ENCODE measurements around the gene ECE2.

The ECE2 gene

GRCh38 chr3:184295771-184296170, 19.9 kb downstream of the ECE2 start:
- no peak for TF ChIP-seq Cebpa-rat (IDR thresholded peaks at IDR 0.05)
- Histone ChIP-seq H3K4me1 (peaks cover 9 to 18% (median 16%) of the 10 kb centered on the region in 10 experiments), H3K36me3 (peaks cover 2 to 11% (median 8%) of the 10 kb centered on the region in 11 experiments), H3K4me2 (no peak overlapping the region), H3K4me3 (no peak overlapping the region), H3K27me3 (no peaks in the 10 kb centered on the region), H3K9ac (no peak overlapping the region), H3K27ac (no peak overlapping the region), H3K9me3 (replicated peaks in 1 of 11) (no peaks in the 10 kb centered on the region), H4K20me1 (peaks cover 6 to 16% (median 14%) of the 10 kb centered on the region in 11 experiments; a peak in 18 of 22 replicates)

GRCh38 chr3:184296616-184297015, 20.8 kb downstream of the ECE2 start:
- Histone ChIP-seq H3K4me1 (peaks cover 13 to 24% (median 22%) of the 10 kb centered on the region in 10 experiments), H3K9ac (no peak overlapping the region)
- TF ChIP-seq Cebpa-rat (IDR thresholded peaks at IDR 0.05): no peak

GRCh38 chr3:184298759-184299487, 23.1 kb downstream of the ECE2 start, which contains the start of gene PSMD2:
TSS of gene PSMD2 (plus strand) at chr3:184299241. CDS start at chr3:184299267, 26 bp downstream.
- H4K20me1 ChIP-seq: peaks cover 6 to 48% (median 44%) of the 10 kb centered on the region in 11 experiments; a peak in 20 of 22 replicates
- no peaks in the 10 kb centered on the region for H3K27me3 ChIP-seq
- H3K9ac ChIP-seq: peak within 1 kb of the TSS; percentile 82 to 98 (median 93)
- H3K4me2 ChIP-seq: peak within 1 kb of the TSS; percentile 88 to 99 (median 92)
- peak within 1 kb of the TSS; percentile 77 to 98 (median 86) for H3K4me3 ChIP-seq
- TF ChIP-seq Cebpa-rat (IDR thresholded peaks at IDR 0.05): no peak
- H3K36me3 ChIP-seq: peaks cover 34 to 42% (median 39%) of the 10 kb centered on the region in 11 experiments
- peak within 1 kb of the TSS; percentile 67 to 93 (median 83) for H3K27ac ChIP-seq
- peaks cover 13 to 27% (median 22%) of the 10 kb centered on the region in 10 experiments for H3K4me1 ChIP-seq
- H3K9me3 ChIP-seq (replicated peaks in 1 of 11): no peaks in the 10 kb centered on the region

More at GRCh38 chr3:184296616-184297015, 20.8 kb downstream of the ECE2 start:
- H3K4me3 ChIP-seq: no peak overlapping the region
- H4K20me1 ChIP-seq: peaks cover 6 to 25% (median 22%) of the 10 kb centered on the region in 11 experiments; a peak in 19 of 22 replicates
- no peak overlapping the region for H3K27ac ChIP-seq
- H3K27me3 ChIP-seq: no peaks in the 10 kb centered on the region
- H3K4me2 ChIP-seq: no peak overlapping the region
- peaks cover 10 to 19% (median 16%) of the 10 kb centered on the region in 11 experiments for H3K36me3 ChIP-seq
- H3K9me3 ChIP-seq (replicated peaks in 1 of 11): no peaks in the 10 kb centered on the region

GRCh38 chr3:184299488-184300377, 23.9 kb downstream of the ECE2 start:
- no peaks in the 10 kb centered on the region for H3K27me3 ChIP-seq
- peak overlapping the region; percentile 88 to 99 (median 92) for H3K4me2 ChIP-seq
- peaks cover 42 to 50% (median 47%) of the 10 kb centered on the region in 11 experiments for H3K36me3 ChIP-seq
- peak overlapping the region; percentile 67 to 93 (median 83) for H3K27ac ChIP-seq
- H4K20me1 ChIP-seq: peaks cover 6 to 56% (median 52%) of the 10 kb centered on the region in 11 experiments; a peak in 20 of 22 replicates
- no peaks in the 10 kb centered on the region for H3K9me3 ChIP-seq (replicated peaks in 1 of 11)
- peak overlapping the region; percentile 82 to 98 (median 93) for H3K9ac ChIP-seq
- H3K4me3 ChIP-seq: peak overlapping the region; percentile 77 to 98 (median 86)
- H3K4me1 ChIP-seq: peaks cover 13 to 27% (median 22%) of the 10 kb centered on the region in 10 experiments
- no peak for TF ChIP-seq Cebpa-rat (IDR thresholded peaks at IDR 0.05)

GRCh38 chr3:184300378-184300720, 24.5 kb downstream of the ECE2 start:
- H3K4me3 ChIP-seq: peak overlapping the region; percentile 77 to 98 (median 86)
- TF ChIP-seq Cebpa-rat (IDR thresholded peaks at IDR 0.05): no peak
- H3K4me1 ChIP-seq: peaks cover 13 to 27% (median 22%) of the 10 kb centered on the region in 10 experiments
- H3K36me3 ChIP-seq: peaks cover 48 to 56% (median 53%) of the 10 kb centered on the region in 11 experiments
- no peaks in the 10 kb centered on the region for H3K9me3 ChIP-seq (replicated peaks in 1 of 11)
- H3K9ac ChIP-seq: peak overlapping the region; percentile 82 to 98 (median 93)
- peak overlapping the region; percentile 88 to 99 (median 92) for H3K4me2 ChIP-seq
- peaks cover 6 to 62% (median 54%) of the 10 kb centered on the region in 11 experiments; a peak in 20 of 22 replicates for H4K20me1 ChIP-seq
- H3K27ac ChIP-seq: peak overlapping the region in 4 of 11 experiments; percentile 73 to 93 (median 83); a peak in 8 of 22 replicates
- no peaks in the 10 kb centered on the region for H3K27me3 ChIP-seq

GRCh38 chr3:184305577-184305976, 29.8 kb downstream of the ECE2 start:
- Histone ChIP-seq H3K36me3 (peaks cover 87 to 98% (median 94%) of the 10 kb centered on the region in 11 experiments), H3K27ac (no peak overlapping the region), H3K9ac (no peak overlapping the region), H3K4me2 (no peak overlapping the region), H3K9me3 (replicated peaks in 1 of 11) (no peaks in the 10 kb centered on the region), H3K27me3 (no peaks in the 10 kb centered on the region), H4K20me1 (peaks cover 0 to 83% (median 64%) of the 10 kb centered on the region in 11 experiments; a peak in 20 of 22 replicates), H3K4me1 (peaks cover 4 to 15% (median 8%) of the 10 kb centered on the region in 10 experiments), H3K4me3 (no peak overlapping the region)
- TF ChIP-seq Cebpa-rat (IDR thresholded peaks at IDR 0.05): no peak

- no peak overlapping the region for H3K4me3 ChIP-seq
- H3K9ac ChIP-seq: 0 out of 22 replicates have a peak overlapping the region, but pooled peaks of 1 of the 11 experiments have one; percentile 19
- no peak overlapping the region for H3K27ac ChIP-seq
- H3K4me2 ChIP-seq: no peak overlapping the region
- no peaks in the 10 kb centered on the region for H3K9me3 ChIP-seq (replicated peaks in 1 of 11)
- H3K36me3 ChIP-seq: peaks cover 78 to 89% (median 86%) of the 10 kb centered on the region in 11 experiments
- TF ChIP-seq Cebpa-rat (IDR thresholded peaks at IDR 0.05): no peak
- peaks cover 0 to 75% (median 56%) of the 10 kb centered on the region in 11 experiments; a peak in 19 of 22 replicates for H4K20me1 ChIP-seq
- no peaks in the 10 kb centered on the region for H3K27me3 ChIP-seq
- peaks cover 0 to 6% (median under 1%) of the 10 kb centered on the region in 10 experiments; a peak in 7 of 20 replicates for H3K4me1 ChIP-seq
Observed at GRCh38 chr3:184306341-184306972, 30.6 kb downstream of the ECE2 start.

GRCh38 chr3:184307915-184308314, 32.1 kb downstream of the ECE2 start:
- Histone ChIP-seq H3K4me1 (no peaks in the 10 kb centered on the region), H3K4me3 (no peak overlapping the region), H3K9me3 (replicated peaks in 1 of 11) (no peaks in the 10 kb centered on the region), H3K27ac (no peak overlapping the region), H3K36me3 (peaks cover 63 to 75% (median 71%) of the 10 kb centered on the region in 11 experiments), H3K4me2 (no peak overlapping the region), H3K9ac (peak overlapping the region in 1 of 11 experiments; percentile 6; a peak in 1 of 22 replicates), H3K27me3 (no peaks in the 10 kb centered on the region), H4K20me1 (peaks cover 0 to 60% (median 41%) of the 10 kb centered on the region in 11 experiments; a peak in 18 of 22 replicates)
- TF ChIP-seq Cebpa-rat (IDR thresholded peaks at IDR 0.05): no peak
